GM18520 (cell line): ENCODE measurements around the gene SLC4A11.

Source experiments
- ATAC-seq: cut with Tn5 transposase; IDR thresholded peaks from one replicate; pipeline ENCODE4 v1.9.1; 2021; ENCODE audit not compliant: unreplicated experiment

Gene SLC4A11

GRCh38 chr20:3239026-3239866, at the start of gene SLC4A11:
Gene SLC4A11, minus strand, starts transcription at chr20:3239190. Its CDS starts 53 bp downstream, at chr20:3239137.
- ATAC-seq, result no peak

GRCh38 chr20:3283222-3283820, 44.3 kb upstream of the SLC4A11 start:
- no peak for ATAC-seq

- no peak for ATAC-seq
Observed at GRCh38 chr20:3282271-3283221, 43.6 kb upstream of the SLC4A11 start.

- no peak for ATAC-seq
Observed at GRCh38 chr20:3281437-3281836, 42.4 kb upstream of the SLC4A11 start.

- no peak for ATAC-seq
Observed at GRCh38 chr20:3279761-3280160, 40.8 kb upstream of the SLC4A11 start.

GRCh38 chr20:3277686-3278465, 38.9 kb upstream of the SLC4A11 start:
- no peak for ATAC-seq

- ATAC-seq, result no peak
Observed at GRCh38 chr20:3276680-3277015, 37.7 kb upstream of the SLC4A11 start.

GRCh38 chr20:3275966-3276679, 37.1 kb upstream of the SLC4A11 start:
- no peak for ATAC-seq

- no peak for ATAC-seq
Observed at GRCh38 chr20:3275064-3275935, 36.3 kb upstream of the SLC4A11 start.

- ATAC-seq, result no peak
Observed at GRCh38 chr20:3273371-3273770, 34.4 kb upstream of the SLC4A11 start.

- no peak for ATAC-seq
Observed at GRCh38 chr20:3270051-3270450, 31.1 kb upstream of the SLC4A11 start.

GRCh38 chr20:3262566-3262965, 23.6 kb upstream of the SLC4A11 start:
- no peak for ATAC-seq

- ATAC-seq, result no peak
Observed at GRCh38 chr20:3258429-3258828, 19.4 kb upstream of the SLC4A11 start.

GRCh38 chr20:3255728-3256127, 16.7 kb upstream of the SLC4A11 start:
- no peak for ATAC-seq

- ATAC-seq, result no peak
Observed at GRCh38 chr20:3251806-3252205, 12.8 kb upstream of the SLC4A11 start.

GRCh38 chr20:3250091-3250504, 11.1 kb upstream of the SLC4A11 start:
- ATAC-seq, result no peak

GRCh38 chr20:3248993-3249347, 10.0 kb upstream of the SLC4A11 start:
- ATAC-seq, result no peak

- no peak for ATAC-seq
Observed at GRCh38 chr20:3248167-3248992, 9.4 kb upstream of the SLC4A11 start.
